Endothelial cell of hepatic sinusoid (primary cell): ENCODE results near the gene HMG20B.

ENCODE experiments used
- in situ Hi-C: cut with HindIII; loops from 2 replicates; pipeline ENCODE4 v1.10.0; 2017; ENCODE audit warnings: low sequenced_read_pairs

HMG20B gene

DNA sequence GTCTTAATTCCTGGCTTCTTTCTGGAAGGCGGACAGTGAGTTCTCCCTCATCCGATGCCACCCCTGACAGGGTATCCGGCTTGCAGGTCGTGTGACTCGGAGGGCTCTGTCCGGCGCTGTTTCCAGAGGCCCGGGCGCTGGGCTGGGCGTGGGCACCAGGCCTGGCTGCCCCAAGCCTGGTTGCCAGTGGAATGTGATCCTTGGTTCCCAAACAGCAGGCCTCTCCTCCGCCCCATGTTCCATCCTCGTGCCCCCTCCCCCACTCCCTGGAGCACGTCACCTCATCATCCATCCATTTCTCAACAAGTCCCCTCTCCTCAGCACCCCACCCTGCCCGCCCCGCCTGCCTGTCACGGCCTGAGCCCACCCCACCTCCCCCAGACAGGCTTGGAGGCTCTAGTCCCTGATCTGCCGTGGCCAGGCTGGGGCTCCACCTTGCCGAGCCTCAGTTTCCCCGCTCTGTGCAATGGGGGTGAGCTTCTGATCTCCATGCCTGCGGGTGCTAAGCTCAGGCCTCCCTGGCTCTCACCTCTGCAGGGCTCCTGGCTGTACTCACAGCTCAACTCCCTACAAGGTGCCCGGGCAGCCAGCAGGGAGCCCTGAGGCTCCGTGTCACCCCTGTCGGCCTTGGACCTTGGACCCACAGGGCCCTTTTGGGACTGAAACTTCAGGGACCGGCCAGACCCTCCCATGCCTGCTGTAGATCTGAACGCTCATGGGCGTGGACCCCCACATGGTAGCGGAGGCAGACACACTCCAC is 31.7 kb downstream of the HMG20B start:
- in situ Hi-C loops, result no loop called here

DNA sequence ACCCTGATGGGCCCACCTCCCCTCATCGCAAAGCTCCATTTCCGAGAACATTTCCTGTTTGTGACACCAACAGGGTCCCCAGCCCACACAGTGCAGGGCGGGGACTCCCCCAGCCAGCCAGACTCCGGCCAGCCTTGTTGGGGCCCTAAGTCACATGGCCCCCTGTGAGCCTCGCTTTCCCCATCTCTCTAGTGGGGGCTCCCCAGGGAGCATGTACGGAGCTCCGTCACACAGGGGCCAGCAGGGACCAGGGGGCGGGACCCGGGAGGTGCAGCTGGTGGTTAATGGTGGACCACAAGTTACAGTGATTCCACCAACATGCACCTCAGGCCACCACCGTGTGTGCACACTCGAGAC is 32.2 kb downstream of the HMG20B start:
- in situ Hi-C loops, result no loop called here

DNA sequence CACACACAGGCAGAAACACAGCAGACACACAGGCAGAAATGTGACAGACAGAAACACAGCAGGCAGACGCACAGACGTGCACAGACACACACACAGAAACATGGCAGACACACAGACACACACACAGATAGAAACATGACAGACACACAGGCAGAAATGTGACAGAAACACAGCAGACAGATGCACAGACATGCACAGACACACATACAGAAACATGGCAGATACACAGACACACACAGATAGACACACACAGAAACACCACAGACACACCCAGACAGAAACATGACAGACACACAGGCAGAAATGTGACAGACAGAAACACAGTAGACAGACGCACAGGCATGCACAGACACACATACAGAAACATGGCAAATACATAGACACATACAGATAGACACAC is 32.6 kb downstream of the HMG20B start:
- in situ Hi-C loops, result no loop called here

DNA sequence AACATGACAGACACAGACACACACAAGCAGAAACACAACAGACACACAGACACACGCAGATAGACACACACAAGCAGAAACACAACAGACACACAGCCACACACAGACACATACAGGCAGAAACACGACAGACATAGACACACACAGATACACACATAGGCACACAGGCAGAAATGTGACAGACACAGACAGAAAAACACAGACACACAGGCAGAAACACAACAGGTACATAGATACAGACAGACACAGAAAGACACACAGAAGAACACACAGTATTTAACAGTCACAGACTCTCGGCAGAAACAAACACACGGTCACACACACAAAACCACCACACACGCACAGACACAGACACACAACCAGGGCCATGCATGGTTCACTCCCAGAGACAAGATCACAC is 33.0 kb downstream of the HMG20B start:
- in situ Hi-C loops, result no loop called here

DNA sequence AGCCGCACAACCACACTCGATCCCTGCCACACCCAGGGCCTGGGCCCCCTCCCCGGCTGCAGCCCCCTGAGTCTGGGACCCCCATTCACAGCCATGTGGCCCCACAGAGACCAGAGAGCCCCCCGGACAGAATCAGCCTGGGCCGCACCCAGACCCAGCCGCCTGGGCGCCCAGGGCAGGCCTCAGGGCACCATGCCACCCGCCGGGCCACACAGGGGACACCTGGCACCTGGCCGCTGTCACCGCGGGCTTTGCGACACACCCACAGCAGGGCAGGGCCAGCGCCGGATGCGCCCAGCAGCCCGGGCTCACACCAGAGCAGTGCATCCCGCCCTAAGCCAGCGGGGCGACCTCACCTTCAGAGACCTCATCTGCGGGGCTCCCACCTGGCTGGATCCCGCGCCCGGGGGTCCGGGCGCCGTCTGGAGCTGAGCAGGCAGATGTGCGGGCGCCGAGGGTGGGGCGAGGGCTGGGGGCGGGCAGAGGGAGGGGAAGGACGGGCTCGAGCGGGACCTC is 33.5 kb downstream of the HMG20B start:
- in situ Hi-C loops, result no loop called here

DNA sequence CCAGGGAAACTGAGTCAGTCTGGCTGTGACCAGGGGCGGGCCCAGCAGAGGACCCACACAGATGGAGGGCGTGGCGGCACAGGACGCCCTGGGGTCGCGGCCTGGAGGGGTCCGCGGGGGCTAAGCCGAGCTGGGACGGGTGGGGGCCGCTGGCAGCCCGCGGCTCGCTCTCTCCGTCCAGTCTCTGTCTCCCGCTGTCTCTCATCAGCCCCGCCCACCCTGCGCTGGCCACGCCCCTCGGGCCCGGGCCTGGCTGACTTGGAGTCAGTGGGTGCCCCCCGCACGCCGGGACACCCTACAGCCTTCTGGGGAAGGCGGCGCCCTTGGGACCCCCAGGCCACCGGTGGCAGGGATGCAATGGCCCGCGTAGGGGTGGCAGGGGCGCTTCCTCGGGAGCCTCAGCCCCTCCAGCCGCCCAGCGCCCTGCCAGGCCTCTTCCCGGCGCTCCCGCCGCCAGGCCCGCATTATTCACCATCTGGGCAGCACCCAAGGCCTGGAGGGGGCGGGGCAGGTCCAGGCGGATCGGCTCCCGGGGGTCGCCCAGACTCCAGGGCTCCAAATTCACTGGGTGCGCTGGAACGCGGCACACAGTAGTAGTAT is 34.0 kb downstream of the HMG20B start, which contains the start of gene TBXA2R:
TBXA2R (minus strand) TSS at position 186 of the 600 bp plus-strand sequence. CDS start 6,241 bp downstream, outside the sequence.
- in situ Hi-C loops, result no loop called here

DNA sequence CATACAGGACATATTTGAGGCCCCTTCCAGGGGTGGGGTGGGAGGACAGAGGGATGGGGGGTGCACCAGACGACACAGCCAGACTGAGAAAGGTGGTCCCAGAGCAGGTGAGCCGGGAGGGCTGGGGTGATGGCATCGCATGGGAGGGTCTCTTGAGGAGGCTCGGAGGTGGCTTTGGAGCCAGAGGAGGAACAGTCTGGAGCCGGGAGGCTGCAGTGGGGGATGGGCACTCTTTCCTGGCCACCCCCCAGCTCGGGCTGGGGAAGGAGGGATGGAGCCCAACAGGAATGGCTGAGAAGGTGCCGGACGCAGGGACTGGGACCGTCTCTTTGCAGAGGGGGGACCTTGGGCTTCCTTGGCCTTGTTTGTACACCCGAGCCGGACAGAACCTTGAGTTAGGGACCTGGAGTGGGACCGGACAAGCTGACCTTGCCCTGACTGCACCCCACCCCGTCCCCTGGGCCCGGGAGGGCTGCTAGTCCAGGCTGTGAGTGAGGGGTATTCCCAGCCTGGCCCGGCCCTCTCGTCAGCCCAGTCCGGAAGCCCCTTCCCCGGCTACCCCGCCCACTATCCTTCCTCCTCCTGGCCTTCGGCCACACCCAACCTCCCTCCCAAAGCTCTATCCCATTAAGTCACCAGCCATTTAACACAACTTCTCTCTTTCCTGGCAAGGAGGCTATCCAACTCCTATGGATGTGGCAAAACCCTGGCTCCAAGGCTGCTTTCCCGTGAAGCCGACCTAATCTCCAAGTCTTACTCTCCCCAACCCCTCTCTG is 34.7 kb downstream of the HMG20B start:
- in situ Hi-C loops, result no loop called here

DNA sequence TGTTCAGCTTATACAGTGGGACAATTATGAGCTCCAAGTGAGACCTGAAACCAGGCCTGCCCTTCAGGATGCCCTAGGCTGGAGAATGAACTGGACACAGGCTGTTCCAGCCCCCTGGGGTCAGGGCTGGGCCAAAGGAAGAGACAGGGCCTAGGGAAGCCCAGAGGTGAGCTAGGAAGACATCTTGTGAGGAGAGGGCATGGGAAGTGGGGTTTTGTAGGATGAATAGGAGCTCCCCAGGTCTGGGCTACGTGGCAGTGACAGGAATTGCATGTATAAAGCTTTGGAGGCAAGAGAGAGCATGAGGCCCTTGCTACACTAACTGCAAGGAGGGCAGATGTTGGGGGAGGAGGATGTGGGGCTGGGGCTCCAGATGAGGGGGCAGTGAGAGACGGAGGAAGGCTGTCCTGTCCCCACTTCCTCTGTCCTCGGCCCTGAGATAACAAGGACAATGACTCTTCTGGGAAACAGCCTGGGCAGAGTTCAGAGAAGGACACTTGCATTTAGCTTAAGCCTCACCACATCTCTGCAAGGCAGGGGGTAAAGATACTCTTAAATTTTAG is 35.4 kb downstream of the HMG20B start:
- in situ Hi-C loops, result no loop called here

DNA sequence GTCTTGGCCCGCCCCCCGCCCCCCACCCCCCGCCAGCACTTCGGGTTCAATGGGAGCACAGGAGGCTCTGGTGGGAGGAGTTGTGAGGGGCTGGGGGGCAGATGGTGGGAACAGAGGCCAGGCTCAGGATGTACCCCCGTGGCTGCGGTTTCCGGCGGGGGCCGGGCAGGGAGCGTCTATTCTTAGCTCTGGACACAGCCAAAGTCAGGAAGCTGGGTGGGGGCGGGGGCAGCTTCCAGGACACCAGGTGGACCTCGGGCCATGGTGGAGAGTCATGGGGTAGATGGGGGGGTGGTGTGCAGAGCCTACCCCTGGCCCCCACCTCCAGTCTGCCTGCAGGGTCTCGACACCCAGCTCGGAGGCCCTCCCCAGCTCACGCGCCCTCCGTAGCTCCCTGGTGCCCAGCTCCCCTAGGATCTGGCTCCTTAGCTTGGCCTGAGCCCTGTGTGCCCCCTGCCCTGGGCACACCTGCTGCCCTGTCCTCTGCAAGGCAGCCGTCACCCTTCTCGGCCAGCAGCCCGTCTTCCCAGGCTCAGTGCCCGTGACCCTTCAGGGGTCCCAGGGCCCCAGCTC is 36.1 kb downstream of the HMG20B start:
- in situ Hi-C loops, result no loop called here

DNA sequence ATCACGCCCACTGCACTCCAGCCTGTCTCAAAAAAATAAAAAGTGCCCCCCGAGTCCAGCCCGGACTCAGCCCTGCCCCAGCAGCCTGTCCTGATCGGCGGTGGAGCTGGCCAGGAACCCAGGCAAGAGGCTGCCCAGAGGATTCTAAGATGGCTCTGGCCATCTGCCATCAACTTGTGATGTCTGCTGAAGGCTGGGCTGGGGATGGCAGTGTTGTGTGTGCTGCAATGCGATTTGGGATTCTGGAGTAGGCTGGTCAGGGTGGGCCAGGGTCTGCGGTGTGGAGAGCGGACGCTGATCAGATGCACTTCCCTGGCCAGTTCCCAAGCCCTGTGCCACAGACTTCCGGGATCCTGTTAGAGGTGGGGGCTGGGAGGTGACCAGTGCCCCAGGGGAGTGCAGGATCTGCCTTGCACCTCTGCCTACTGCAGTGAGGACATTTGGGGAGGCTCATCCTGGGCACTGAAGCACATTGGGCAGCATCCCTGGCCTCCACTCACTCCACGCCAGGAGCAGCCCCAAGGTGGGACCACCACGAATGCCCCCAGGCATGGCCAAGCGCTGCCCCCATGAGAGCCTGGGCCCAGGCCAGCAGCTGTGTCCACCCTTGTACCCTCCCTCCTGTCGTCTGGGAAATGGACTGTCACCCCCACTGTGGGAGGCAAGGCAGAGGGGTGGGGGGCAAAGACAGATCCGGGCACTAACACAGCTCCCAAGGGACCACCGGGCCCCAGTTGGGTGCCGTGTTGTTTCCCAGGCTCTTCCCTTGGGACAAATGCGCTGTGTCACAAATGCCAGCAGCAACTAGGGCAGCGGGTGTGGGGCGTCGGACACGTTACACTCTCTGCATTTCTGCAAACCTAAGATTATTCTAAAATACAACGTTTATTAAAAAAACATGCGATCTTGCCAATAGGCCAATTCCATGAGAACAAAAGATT is 37.3 kb downstream of the HMG20B start:
- in situ Hi-C loops, result no loop called here

DNA sequence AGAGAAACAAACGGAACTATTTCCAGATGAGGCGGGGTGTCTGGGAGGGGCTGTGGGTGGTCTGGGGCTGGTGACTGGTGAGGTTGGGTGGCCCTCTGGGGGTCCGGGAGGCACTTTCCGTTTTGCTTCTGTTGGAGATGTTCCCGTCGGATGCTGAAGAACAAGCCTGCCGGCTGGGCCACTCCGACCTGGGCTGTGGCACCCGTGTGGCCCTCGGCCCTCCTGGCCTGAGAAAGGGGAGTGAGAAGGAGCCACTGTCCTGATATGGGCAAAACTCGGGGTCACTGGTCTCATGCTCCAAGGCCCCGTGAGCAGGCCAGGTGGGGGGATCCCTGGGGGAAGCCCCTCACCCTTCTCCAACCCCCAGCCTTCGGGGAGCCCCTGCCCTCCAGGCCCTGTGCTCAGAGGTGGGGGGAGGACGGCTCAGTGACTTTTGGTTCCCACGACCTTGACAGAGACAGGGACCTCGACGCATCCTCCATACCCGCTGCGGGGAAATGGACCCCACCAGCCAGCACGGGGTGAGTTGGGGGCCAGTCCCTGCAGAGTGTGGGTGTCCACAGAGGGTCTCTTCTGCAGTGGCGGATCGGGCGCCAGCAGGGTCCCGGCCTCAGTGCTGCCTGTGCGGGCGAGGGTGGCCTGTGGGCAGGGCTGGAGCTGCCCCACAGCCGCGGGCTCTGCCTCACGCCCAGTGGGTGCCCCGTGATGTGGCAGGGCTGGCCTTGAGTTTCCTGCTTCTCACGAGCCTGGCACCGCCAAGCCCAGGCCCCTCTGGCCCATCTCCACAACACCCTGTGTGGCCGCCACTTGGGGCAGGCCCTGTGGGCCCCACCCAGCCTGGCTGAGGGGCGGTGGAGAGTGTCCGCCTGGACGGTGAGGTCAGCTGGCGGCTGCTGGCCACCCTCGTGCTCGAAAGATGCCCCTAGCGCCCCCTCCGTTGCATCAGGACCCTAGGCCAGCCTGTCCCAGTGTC is 38.3 kb downstream of the HMG20B start:
- in situ Hi-C loops, result no loop called here

DNA sequence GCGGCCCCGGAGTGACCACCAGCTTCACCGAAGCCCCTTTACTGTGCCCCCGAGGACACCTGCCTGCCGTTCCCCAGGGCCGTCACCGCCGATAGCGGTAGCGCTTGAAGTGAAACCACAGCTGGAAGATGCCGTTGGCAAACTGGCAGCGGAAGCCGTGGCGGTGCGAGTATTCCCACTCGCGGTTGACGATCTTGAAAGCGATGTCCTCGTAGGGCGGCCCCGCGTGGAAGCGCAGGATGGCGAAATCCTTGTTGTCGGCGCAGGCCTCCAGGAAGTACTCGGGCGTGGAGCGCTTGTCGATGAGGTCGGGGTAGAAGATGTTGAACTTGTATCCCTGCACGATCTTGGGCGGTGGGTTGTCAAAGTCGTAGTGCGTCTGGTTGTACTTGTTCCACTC is 39.1 kb downstream of the HMG20B start:
- in situ Hi-C loops, result no loop called here

DNA sequence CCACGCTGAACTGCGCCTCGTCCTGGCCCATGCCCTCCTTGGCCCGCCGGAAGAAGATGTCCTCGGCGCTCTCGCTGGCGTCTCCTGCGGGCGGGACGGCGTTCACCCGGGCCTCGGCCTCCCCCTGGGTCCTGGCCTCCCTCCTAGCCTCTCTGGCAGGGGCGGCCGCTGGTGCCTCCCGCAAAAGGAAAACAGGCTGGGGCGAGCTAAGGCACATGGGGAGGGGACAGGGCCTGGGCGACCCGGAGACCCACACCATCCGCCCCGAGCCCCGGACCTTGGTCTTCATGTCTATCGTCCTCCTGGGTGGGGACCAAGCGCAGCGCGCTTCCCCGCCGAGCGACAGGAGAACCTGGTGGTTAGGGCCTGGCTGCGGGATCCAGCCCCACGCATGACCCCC is 39.6 kb downstream of the HMG20B start:
- in situ Hi-C loops, result no loop called here

DNA sequence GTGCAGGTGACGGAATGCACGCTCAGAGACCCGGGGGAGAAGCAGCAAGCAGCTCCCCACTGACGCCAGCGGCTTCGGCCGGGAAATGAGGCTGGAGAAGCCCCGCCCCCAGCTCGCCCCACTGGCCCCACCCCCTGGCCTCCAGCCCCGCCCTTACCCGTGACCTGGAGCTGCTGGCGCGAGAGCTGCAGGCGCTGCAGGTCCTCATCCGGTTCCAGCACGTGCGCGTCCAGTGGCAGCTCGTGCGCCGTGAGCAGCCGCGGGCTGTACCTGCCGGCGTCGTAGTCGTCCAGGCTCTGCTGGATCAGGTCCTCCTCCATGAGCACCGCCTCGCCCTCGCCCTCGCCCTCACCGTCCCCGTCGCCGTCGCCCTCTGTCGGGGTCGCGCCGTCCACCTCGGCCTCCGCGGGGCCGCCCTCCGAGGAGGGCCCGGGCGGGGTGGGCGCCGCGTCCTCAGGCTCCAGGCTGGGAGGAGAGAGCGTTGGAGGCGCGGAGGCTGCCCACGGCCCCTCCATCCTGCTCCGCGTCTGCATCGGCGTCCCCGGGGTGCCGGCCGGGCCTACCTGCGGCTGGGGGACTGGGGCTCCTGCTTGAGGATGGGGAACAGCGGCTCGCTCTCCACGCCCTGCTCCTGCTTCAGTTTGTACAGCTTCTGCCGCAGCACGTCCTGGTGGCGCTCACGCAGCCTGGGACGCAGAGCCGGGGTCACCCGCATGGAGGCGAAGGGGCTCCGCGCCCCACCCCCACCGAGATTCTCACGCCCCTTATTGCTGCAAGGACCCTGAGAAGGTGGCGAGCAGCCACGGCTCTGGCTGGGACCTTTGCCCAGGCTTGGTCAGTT is 40.4 kb downstream of the HMG20B start:
- in situ Hi-C loops, result no loop called here

DNA sequence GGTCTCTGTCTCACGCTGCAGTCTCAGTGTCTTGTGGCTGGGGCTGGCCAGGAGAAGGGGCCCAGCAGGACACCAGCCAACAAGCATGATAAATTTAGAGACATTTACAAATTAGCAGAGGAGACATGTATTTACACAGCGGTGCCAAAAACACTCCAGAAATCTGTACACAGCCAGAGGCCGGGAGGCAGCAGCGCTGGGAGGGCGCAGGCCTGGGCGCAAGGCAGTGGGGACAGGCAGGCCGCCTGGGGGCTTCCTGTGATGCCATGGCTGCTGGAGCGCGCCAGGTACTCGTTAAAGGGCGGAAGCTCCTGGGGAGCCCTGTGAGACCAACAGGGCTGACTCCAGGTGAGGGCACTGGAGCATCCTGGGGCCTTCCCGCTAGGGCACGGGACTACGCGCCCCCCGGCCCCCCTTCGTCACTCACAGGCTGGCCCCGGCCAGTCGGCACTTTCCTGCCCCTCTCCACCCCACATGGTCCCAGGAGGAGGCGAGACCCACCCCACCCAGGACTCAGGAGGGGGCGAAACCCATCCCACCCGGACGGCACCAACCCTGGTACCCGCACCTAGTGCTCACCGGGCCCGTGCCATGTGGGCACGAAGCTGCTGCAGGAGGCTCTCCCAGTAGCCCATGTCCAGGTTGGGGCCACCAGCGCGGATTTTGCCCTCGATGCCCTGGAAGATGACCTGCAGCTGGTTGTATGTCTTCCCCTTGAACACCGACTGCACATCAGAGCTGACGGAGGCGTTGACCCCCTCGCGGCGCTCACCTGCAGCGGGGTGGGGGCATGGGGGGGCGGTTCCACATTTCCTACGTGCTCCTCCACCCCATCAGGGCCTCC is 41.3 kb downstream of the HMG20B start:
- in situ Hi-C loops, result no loop called here

DNA sequence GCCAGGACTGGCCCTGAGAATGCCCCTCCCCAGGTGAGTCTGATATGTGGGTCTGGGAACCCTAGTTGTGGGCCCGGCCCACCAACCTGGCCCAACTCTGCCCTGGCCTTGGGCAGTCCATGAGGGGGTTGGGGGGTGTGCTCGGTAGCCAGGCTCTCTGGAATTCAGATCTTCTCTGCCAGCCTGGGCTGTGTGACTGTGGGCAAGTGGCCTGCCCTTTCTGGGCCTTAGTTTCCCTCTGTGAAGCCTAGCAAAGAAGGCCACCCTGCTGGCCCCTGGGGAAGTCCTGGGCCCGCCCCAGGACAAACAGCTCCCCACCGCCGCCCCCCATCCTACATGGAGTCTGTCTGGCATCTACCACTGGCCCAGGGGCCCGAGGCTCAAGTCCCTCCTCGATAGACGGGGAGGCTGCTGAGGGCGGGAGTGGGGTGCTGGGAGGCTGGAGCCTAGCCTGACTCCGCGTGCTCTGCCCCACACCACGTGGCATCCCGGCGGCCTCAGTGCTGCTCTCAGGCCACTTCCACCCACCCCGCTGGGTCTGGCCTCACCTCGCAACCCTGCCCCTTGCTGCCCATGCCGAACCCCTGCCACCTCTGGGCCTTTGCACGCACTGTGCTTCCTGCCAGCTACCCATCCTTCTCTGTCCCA is 42.2 kb downstream of the HMG20B start:
- in situ Hi-C loops, result no loop called here
